ENCODE results near the gene KIF3A. TPM values are rescaled to one million over a fixed set of nuclear protein-coding genes. Genes with fewer than 3 reads are reported as not detected.

The KIF3A gene
- total and polyA plus RNA-seq, 4 donors: 0.58 to 1.2 (median 0.86) TPM

GRCh38 chr5:132690156-132690555 is 47.2 kb downstream of the KIF3A start:
- Histone ChIP-seq H3K27ac (ENCODE audit: low read depth in 1 of 2, low read length in 2 of 2) (no peak overlapping the region), H3K36me3 (ENCODE audit: control insufficient read depth in 4 of 4, insufficient read depth in 3 of 4, low read depth in 1 of 4, low read length in 3 of 4) (no peaks in the 10 kb centered on the region), H3K9ac (ENCODE audit: low read depth in 1 of 2, low read length in 2 of 2) (no peak overlapping the region), H3K9me3 (ENCODE audit: control insufficient read depth in 4 of 4, low read length in 3 of 4) (no peaks in the 10 kb centered on the region), H3K4me1 (ENCODE audit: control insufficient read depth in 4 of 4, insufficient read depth in 4 of 4, low read length in 3 of 4) (no peaks in the 10 kb centered on the region), H3K27me3 (ENCODE audit: control insufficient read depth in 4 of 4, insufficient read depth in 4 of 4, low read length in 3 of 4) (no peaks in the 10 kb centered on the region), H3K4me3 (ENCODE audit: low read depth in 1 of 3, low read length in 3 of 3) (no peak overlapping the region)
- no peak for DNase-seq (ENCODE audit: low spot score)
- 98% methylated on average over 3 of the region's 3 CpGs for WGBS
- TF ChIP-seq EGR1 (IDR thresholded peaks at IDR 0.05; ENCODE audit: low read depth in 2 of 2) (no peak), FOXA2 (IDR thresholded peaks at IDR 0.05) (no peak), HNF4G (IDR thresholded peaks at IDR 0.05) (no peak), JUND (IDR thresholded peaks at IDR 0.05) (no peak), NR2F2 (IDR thresholded peaks at IDR 0.05) (no peak), ZBTB33 (IDR thresholded peaks at IDR 0.05) (no peak), HNF4A (conservative IDR thresholded peaks at IDR 0.05) (no peak), YY1 (IDR thresholded peaks at IDR 0.05) (no peak), RXRA (IDR thresholded peaks at IDR 0.05) (no peak), FOXA1 (IDR thresholded peaks at IDR 0.05) (no peak)
- TF ChIP-seq, protein P1, sequence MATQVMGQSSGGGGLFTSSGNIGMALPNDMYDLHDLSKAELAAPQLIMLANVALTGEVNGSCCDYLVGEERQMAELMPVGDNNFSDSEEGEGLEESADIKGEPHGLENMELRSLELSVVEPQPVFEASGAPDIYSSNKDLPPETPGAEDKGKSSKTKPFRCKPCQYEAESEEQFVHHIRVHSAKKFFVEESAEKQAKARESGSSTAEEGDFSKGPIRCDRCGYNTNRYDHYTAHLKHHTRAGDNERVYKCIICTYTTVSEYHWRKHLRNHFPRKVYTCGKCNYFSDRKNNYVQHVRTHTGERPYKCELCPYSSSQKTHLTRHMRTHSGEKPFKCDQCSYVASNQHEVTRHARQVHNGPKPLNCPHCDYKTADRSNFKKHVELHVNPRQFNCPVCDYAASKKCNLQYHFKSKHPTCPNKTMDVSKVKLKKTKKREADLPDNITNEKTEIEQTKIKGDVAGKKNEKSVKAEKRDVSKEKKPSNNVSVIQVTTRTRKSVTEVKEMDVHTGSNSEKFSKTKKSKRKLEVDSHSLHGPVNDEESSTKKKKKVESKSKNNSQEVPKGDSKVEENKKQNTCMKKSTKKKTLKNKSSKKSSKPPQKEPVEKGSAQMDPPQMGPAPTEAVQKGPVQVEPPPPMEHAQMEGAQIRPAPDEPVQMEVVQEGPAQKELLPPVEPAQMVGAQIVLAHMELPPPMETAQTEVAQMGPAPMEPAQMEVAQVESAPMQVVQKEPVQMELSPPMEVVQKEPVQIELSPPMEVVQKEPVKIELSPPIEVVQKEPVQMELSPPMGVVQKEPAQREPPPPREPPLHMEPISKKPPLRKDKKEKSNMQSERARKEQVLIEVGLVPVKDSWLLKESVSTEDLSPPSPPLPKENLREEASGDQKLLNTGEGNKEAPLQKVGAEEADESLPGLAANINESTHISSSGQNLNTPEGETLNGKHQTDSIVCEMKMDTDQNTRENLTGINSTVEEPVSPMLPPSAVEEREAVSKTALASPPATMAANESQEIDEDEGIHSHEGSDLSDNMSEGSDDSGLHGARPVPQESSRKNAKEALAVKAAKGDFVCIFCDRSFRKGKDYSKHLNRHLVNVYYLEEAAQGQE (IDR thresholded peaks at IDR 0.05): no peak
- TF ChIP-seq, protein P2, sequence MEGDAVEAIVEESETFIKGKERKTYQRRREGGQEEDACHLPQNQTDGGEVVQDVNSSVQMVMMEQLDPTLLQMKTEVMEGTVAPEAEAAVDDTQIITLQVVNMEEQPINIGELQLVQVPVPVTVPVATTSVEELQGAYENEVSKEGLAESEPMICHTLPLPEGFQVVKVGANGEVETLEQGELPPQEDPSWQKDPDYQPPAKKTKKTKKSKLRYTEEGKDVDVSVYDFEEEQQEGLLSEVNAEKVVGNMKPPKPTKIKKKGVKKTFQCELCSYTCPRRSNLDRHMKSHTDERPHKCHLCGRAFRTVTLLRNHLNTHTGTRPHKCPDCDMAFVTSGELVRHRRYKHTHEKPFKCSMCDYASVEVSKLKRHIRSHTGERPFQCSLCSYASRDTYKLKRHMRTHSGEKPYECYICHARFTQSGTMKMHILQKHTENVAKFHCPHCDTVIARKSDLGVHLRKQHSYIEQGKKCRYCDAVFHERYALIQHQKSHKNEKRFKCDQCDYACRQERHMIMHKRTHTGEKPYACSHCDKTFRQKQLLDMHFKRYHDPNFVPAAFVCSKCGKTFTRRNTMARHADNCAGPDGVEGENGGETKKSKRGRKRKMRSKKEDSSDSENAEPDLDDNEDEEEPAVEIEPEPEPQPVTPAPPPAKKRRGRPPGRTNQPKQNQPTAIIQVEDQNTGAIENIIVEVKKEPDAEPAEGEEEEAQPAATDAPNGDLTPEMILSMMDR (IDR thresholded peaks at IDR 0.05; ENCODE audit: low read depth, low read length, missing input control): no peak
- TF ChIP-seq, protein P3, sequence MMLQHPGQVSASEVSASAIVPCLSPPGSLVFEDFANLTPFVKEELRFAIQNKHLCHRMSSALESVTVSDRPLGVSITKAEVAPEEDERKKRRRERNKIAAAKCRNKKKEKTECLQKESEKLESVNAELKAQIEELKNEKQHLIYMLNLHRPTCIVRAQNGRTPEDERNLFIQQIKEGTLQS (IDR thresholded peaks at IDR 0.05): no peak

GRCh38 chr5:132689513-132689912 is 47.8 kb downstream of the KIF3A start:
- H3K4me1 ChIP-seq (ENCODE audit: control insufficient read depth in 4 of 4, insufficient read depth in 4 of 4, low read length in 3 of 4): no peaks in the 10 kb centered on the region
- DNase-seq (ENCODE audit: low spot score): no peak
- no peaks in the 10 kb centered on the region for H3K36me3 ChIP-seq (ENCODE audit: control insufficient read depth in 4 of 4, insufficient read depth in 3 of 4, low read depth in 1 of 4, low read length in 3 of 4)
- no peaks in the 10 kb centered on the region for H3K9me3 ChIP-seq (ENCODE audit: control insufficient read depth in 4 of 4, low read length in 3 of 4)
- H3K27ac ChIP-seq (ENCODE audit: low read depth in 1 of 2, low read length in 2 of 2): no peak overlapping the region
- H3K9ac ChIP-seq (ENCODE audit: low read depth in 1 of 2, low read length in 2 of 2): no peak overlapping the region
- no peak for TF ChIP-seq TAF1 (conservative IDR thresholded peaks at IDR 0.05)
- TF ChIP-seq RAD21 (IDR thresholded peaks at IDR 0.05): no peak
- TF ChIP-seq FOXA1 (IDR thresholded peaks at IDR 0.05): no peak
- TF ChIP-seq RXRA (IDR thresholded peaks at IDR 0.05): no peak
- TF ChIP-seq YY1 (IDR thresholded peaks at IDR 0.05): no peak
- no peak for TF ChIP-seq HNF4G (IDR thresholded peaks at IDR 0.05)
- WGBS: 92% methylated on average over 7 of the region's 7 CpGs
- H3K4me3 ChIP-seq (ENCODE audit: low read depth in 1 of 3, low read length in 3 of 3): no peak overlapping the region
- H3K27me3 ChIP-seq (ENCODE audit: control insufficient read depth in 4 of 4, insufficient read depth in 4 of 4, low read length in 3 of 4): no peaks in the 10 kb centered on the region

Data from liver (tissue), 9 donors.